ENCODE measurements around the gene EXOC3L2.

The EXOC3L2 gene

GRCh38 chr19:45245334-45245787, at the start of gene EXOC3L2:
TSS of gene EXOC3L2 (minus strand) at chr19:45245407. CDS start at chr19:45239045, 6,362 bp downstream.
- Histone ChIP-seq H3K27me3 (replicated peaks; ENCODE audit: control insufficient read depth, insufficient read depth, low read length) (peaks cover 7% of the 10 kb centered on the region), H3K4me1 (ENCODE audit: control insufficient read depth, insufficient read depth, low read length) (no peaks in the 10 kb centered on the region), H3K9ac (ENCODE audit: low read length) (no peak within 1 kb of the TSS), H3K4me3 (ENCODE audit: low read length) (no peak within 1 kb of the TSS), H3K9me3 (ENCODE audit: control insufficient read depth, low read length) (no peaks in the 10 kb centered on the region), H3K36me3 (ENCODE audit: control insufficient read depth, insufficient read depth, low read length, severe bottlenecking) (no peaks in the 10 kb centered on the region)
- no peak for DNase-seq (ENCODE audit: low read depth)

GRCh38 chr19:45294291-45295029, 49.3 kb upstream of the EXOC3L2 start:
- H3K36me3 ChIP-seq (ENCODE audit: control insufficient read depth, insufficient read depth, low read length, severe bottlenecking): peaks cover 54% of the 10 kb centered on the region
- peaks cover 12% of the 10 kb centered on the region for H3K4me1 ChIP-seq (ENCODE audit: control insufficient read depth, insufficient read depth, low read length)
- no peak overlapping the region for H3K4me3 ChIP-seq (ENCODE audit: low read length)
- no peak for DNase-seq (ENCODE audit: low read depth)
- H3K9me3 ChIP-seq (ENCODE audit: control insufficient read depth, low read length): no peaks in the 10 kb centered on the region
- H3K27me3 ChIP-seq (replicated peaks; ENCODE audit: control insufficient read depth, insufficient read depth, low read length): no peaks in the 10 kb centered on the region
- no peak overlapping the region for H3K9ac ChIP-seq (ENCODE audit: low read length)

GRCh38 chr19:45293682-45294081, 48.5 kb upstream of the EXOC3L2 start:
- H3K4me3 ChIP-seq (ENCODE audit: low read length): no peak overlapping the region
- H3K4me1 ChIP-seq (ENCODE audit: control insufficient read depth, insufficient read depth, low read length): peaks cover 12% of the 10 kb centered on the region
- no peaks in the 10 kb centered on the region for H3K9me3 ChIP-seq (ENCODE audit: control insufficient read depth, low read length)
- no peaks in the 10 kb centered on the region for H3K27me3 ChIP-seq (replicated peaks; ENCODE audit: control insufficient read depth, insufficient read depth, low read length)
- no peak overlapping the region for H3K9ac ChIP-seq (ENCODE audit: low read length)
- peaks cover 53% of the 10 kb centered on the region for H3K36me3 ChIP-seq (ENCODE audit: control insufficient read depth, insufficient read depth, low read length, severe bottlenecking)
- DNase-seq (ENCODE audit: low read depth): no peak

GRCh38 chr19:45291834-45292233, 46.6 kb upstream of the EXOC3L2 start:
- peaks cover 12% of the 10 kb centered on the region for H3K4me1 ChIP-seq (ENCODE audit: control insufficient read depth, insufficient read depth, low read length)
- H3K27me3 ChIP-seq (replicated peaks; ENCODE audit: control insufficient read depth, insufficient read depth, low read length): no peaks in the 10 kb centered on the region
- H3K4me3 ChIP-seq (ENCODE audit: low read length): no peak overlapping the region
- no peak for DNase-seq (ENCODE audit: low read depth)
- H3K9ac ChIP-seq (ENCODE audit: low read length): no peak overlapping the region
- no peaks in the 10 kb centered on the region for H3K9me3 ChIP-seq (ENCODE audit: control insufficient read depth, low read length)
- H3K36me3 ChIP-seq (ENCODE audit: control insufficient read depth, insufficient read depth, low read length, severe bottlenecking): peaks cover 55% of the 10 kb centered on the region

GRCh38 chr19:45290381-45290931, 45.2 kb upstream of the EXOC3L2 start:
- H3K36me3 ChIP-seq (ENCODE audit: control insufficient read depth, insufficient read depth, low read length, severe bottlenecking): peaks cover 48% of the 10 kb centered on the region
- H3K9me3 ChIP-seq (ENCODE audit: control insufficient read depth, low read length): no peaks in the 10 kb centered on the region
- no peak overlapping the region for H3K9ac ChIP-seq (ENCODE audit: low read length)
- no peaks in the 10 kb centered on the region for H3K27me3 ChIP-seq (replicated peaks; ENCODE audit: control insufficient read depth, insufficient read depth, low read length)
- peaks cover 12% of the 10 kb centered on the region for H3K4me1 ChIP-seq (ENCODE audit: control insufficient read depth, insufficient read depth, low read length)
- DNase-seq (ENCODE audit: low read depth): no peak
- H3K4me3 ChIP-seq (ENCODE audit: low read length): no peak overlapping the region

- no peaks in the 10 kb centered on the region for H3K27me3 ChIP-seq (replicated peaks; ENCODE audit: control insufficient read depth, insufficient read depth, low read length)
- H3K9ac ChIP-seq (ENCODE audit: low read length): no peak overlapping the region
- H3K9me3 ChIP-seq (ENCODE audit: control insufficient read depth, low read length): no peaks in the 10 kb centered on the region
- DNase-seq (ENCODE audit: low read depth): no peak
- H3K36me3 ChIP-seq (ENCODE audit: control insufficient read depth, insufficient read depth, low read length, severe bottlenecking): peaks cover 52% of the 10 kb centered on the region
- no peak overlapping the region for H3K4me3 ChIP-seq (ENCODE audit: low read length)
- no peaks in the 10 kb centered on the region for H3K4me1 ChIP-seq (ENCODE audit: control insufficient read depth, insufficient read depth, low read length)
Measured at GRCh38 chr19:45283443-45284033, 38.3 kb upstream of the EXOC3L2 start.

GRCh38 chr19:45280471-45280961, 35.3 kb upstream of the EXOC3L2 start:
- DNase-seq (ENCODE audit: low read depth): no peak
- peaks cover 52% of the 10 kb centered on the region for H3K36me3 ChIP-seq (ENCODE audit: control insufficient read depth, insufficient read depth, low read length, severe bottlenecking)

GRCh38 chr19:45279587-45280192, 34.5 kb upstream of the EXOC3L2 start:
- Histone ChIP-seq H3K4me3 (ENCODE audit: low read length) (no peak overlapping the region), H3K36me3 (ENCODE audit: control insufficient read depth, insufficient read depth, low read length, severe bottlenecking) (peaks cover 56% of the 10 kb centered on the region), H3K9ac (ENCODE audit: low read length) (no peak overlapping the region), H3K27me3 (replicated peaks; ENCODE audit: control insufficient read depth, insufficient read depth, low read length) (no peaks in the 10 kb centered on the region), H3K9me3 (ENCODE audit: control insufficient read depth, low read length) (no peaks in the 10 kb centered on the region), H3K4me1 (ENCODE audit: control insufficient read depth, insufficient read depth, low read length) (no peaks in the 10 kb centered on the region)
- DNase-seq (ENCODE audit: low read depth): no peak

More at GRCh38 chr19:45280471-45280961, 35.3 kb upstream of the EXOC3L2 start:
- Histone ChIP-seq H3K9me3 (ENCODE audit: control insufficient read depth, low read length) (no peaks in the 10 kb centered on the region), H3K27me3 (replicated peaks; ENCODE audit: control insufficient read depth, insufficient read depth, low read length) (no peaks in the 10 kb centered on the region), H3K4me1 (ENCODE audit: control insufficient read depth, insufficient read depth, low read length) (no peaks in the 10 kb centered on the region), H3K9ac (ENCODE audit: low read length) (no peak overlapping the region), H3K4me3 (ENCODE audit: low read length) (no peak overlapping the region)

GRCh38 chr19:45278087-45278486, 32.9 kb upstream of the EXOC3L2 start:
- H3K36me3 ChIP-seq (ENCODE audit: control insufficient read depth, insufficient read depth, low read length, severe bottlenecking): peaks cover 59% of the 10 kb centered on the region

GRCh38 chr19:45276284-45276687, 31.1 kb upstream of the EXOC3L2 start:
- H3K9ac ChIP-seq (ENCODE audit: low read length): no peak overlapping the region
- peaks cover 58% of the 10 kb centered on the region for H3K36me3 ChIP-seq (ENCODE audit: control insufficient read depth, insufficient read depth, low read length, severe bottlenecking)
- H3K9me3 ChIP-seq (ENCODE audit: control insufficient read depth, low read length): no peaks in the 10 kb centered on the region
- H3K27me3 ChIP-seq (replicated peaks; ENCODE audit: control insufficient read depth, insufficient read depth, low read length): no peaks in the 10 kb centered on the region
- DNase-seq (ENCODE audit: low read depth): peak; percentile 14
- H3K4me3 ChIP-seq (ENCODE audit: low read length): no peak overlapping the region
- peaks cover 7% of the 10 kb centered on the region for H3K4me1 ChIP-seq (ENCODE audit: control insufficient read depth, insufficient read depth, low read length)

More at GRCh38 chr19:45278087-45278486, 32.9 kb upstream of the EXOC3L2 start:
- Histone ChIP-seq H3K4me3 (ENCODE audit: low read length) (no peak overlapping the region), H3K4me1 (ENCODE audit: control insufficient read depth, insufficient read depth, low read length) (peaks cover 3% of the 10 kb centered on the region), H3K9me3 (ENCODE audit: control insufficient read depth, low read length) (no peaks in the 10 kb centered on the region), H3K9ac (ENCODE audit: low read length) (no peak overlapping the region), H3K27me3 (replicated peaks; ENCODE audit: control insufficient read depth, insufficient read depth, low read length) (no peaks in the 10 kb centered on the region)
- DNase-seq (ENCODE audit: low read depth): no peak

GRCh38 chr19:45275370-45275971, 30.3 kb upstream of the EXOC3L2 start:
- no peak for DNase-seq (ENCODE audit: low read depth)
- Histone ChIP-seq H3K27me3 (replicated peaks; ENCODE audit: control insufficient read depth, insufficient read depth, low read length) (no peaks in the 10 kb centered on the region), H3K4me1 (ENCODE audit: control insufficient read depth, insufficient read depth, low read length) (peaks cover 7% of the 10 kb centered on the region), H3K9ac (ENCODE audit: low read length) (no peak overlapping the region), H3K4me3 (ENCODE audit: low read length) (no peak overlapping the region), H3K36me3 (ENCODE audit: control insufficient read depth, insufficient read depth, low read length, severe bottlenecking) (peaks cover 53% of the 10 kb centered on the region), H3K9me3 (ENCODE audit: control insufficient read depth, low read length) (no peaks in the 10 kb centered on the region)

Measured in adipocyte (in vitro differentiated cells).